HG03045 (cell line): Measurements from ENCODE around the gene CCL17.
"Not testable (repeated sequence)": the region's sequence is repeated elsewhere in the genome, so short reads cannot be mapped to it uniquely, and the experiment has no call there.

Experiments used
- ATAC-seq: cut with Tn5 transposase; IDR thresholded peaks from one replicate; pipeline ENCODE4 v1.9.1; 2021; ENCODE audit warnings: mild to moderate bottlenecking, moderate library complexity; ENCODE audit not compliant: unreplicated experiment

Gene CCL17

GRCh38 chr16:57403965-57404817, at the start of gene CCL17:
Gene CCL17, plus strand, starts transcription at chr16:57404767. Its CDS starts 9,166 bp downstream, at chr16:57413933.
- no peak for ATAC-seq

GRCh38 chr16:57355898-57356414, 48.6 kb upstream of the CCL17 start:
- ATAC-seq: no peak

- ATAC-seq: no peak
Measured at GRCh38 chr16:57356547-57356946, 48.0 kb upstream of the CCL17 start.

- ATAC-seq: peak; percentile 32
Measured at GRCh38 chr16:57357330-57358085, 47.1 kb upstream of the CCL17 start.

GRCh38 chr16:57358086-57358420, 46.5 kb upstream of the CCL17 start:
- ATAC-seq: peak; percentile 17

GRCh38 chr16:57358527-57359095, 46.0 kb upstream of the CCL17 start, which contains the start of gene CCL22:
Gene CCL22, plus strand, starts transcription at chr16:57358783. Its CDS starts 34 bp downstream, at chr16:57358817.
- peak; percentile 42 for ATAC-seq

GRCh38 chr16:57360321-57360935, 44.1 kb upstream of the CCL17 start:
- no peak for ATAC-seq

- no peak for ATAC-seq
Measured at GRCh38 chr16:57361404-57361803, 43.2 kb upstream of the CCL17 start.

- ATAC-seq: no peak
Measured at GRCh38 chr16:57364143-57364542, 40.4 kb upstream of the CCL17 start.

- no peak for ATAC-seq
Measured at GRCh38 chr16:57366544-57367040, 38.0 kb upstream of the CCL17 start.

GRCh38 chr16:57367116-57367752, 37.3 kb upstream of the CCL17 start:
- no peak for ATAC-seq

- no peak for ATAC-seq
Measured at GRCh38 chr16:57371494-57372371, 32.8 kb upstream of the CCL17 start.

GRCh38 chr16:57372372-57373116, 32.0 kb upstream of the CCL17 start, which contains the start of gene CX3CL1:
Gene CX3CL1, plus strand, starts transcription at chr16:57372490. Its CDS starts 79 bp downstream, at chr16:57372569.
- no peak for ATAC-seq

GRCh38 chr16:57373117-57373947, 31.2 kb upstream of the CCL17 start:
- ATAC-seq: no peak

- no peak for ATAC-seq
Measured at GRCh38 chr16:57374067-57374534, 30.5 kb upstream of the CCL17 start.

- not testable (repeated sequence) for ATAC-seq
Measured at GRCh38 chr16:57374925-57375465, 29.6 kb upstream of the CCL17 start.

GRCh38 chr16:57376313-57376818, 28.2 kb upstream of the CCL17 start:
- ATAC-seq: no peak
